NCI-H187 (cell line): ENCODE data around the gene AP3B1.
"Not testable (repeated sequence)": the region's sequence is repeated elsewhere in the genome, so short reads cannot be mapped to it uniquely, and the experiment has no call there.

Experiments used
- DNase-seq, 2 experiments: peaks; one replicate each; lab custom pipeline; 2025; lab: John Stamatoyannopoulos, UW

The AP3B1 gene

GRCh38 chr5:78242001-78242400, 52.5 kb downstream of the AP3B1 start:
- no peak for DNase-seq

DNA sequence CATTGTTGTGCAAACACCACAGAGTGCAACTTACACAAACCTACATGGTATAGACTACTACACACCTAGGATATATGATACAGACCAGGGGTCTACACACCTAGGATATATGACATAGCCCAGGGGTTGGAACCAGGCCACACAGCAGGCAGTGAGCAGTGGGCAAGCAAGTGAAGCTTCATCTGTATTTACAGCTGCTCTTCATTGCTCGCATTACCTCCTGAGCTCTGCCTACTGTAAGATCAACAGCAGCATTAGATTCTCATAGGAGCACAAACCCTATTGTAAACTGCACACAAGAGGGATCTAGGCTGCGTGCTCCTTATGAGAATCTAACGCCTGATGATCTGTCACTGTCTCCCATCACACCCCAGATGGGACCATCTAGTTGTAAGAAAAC, 56.6 kb downstream of the AP3B1 start:
- no peak for DNase-seq

DNA sequence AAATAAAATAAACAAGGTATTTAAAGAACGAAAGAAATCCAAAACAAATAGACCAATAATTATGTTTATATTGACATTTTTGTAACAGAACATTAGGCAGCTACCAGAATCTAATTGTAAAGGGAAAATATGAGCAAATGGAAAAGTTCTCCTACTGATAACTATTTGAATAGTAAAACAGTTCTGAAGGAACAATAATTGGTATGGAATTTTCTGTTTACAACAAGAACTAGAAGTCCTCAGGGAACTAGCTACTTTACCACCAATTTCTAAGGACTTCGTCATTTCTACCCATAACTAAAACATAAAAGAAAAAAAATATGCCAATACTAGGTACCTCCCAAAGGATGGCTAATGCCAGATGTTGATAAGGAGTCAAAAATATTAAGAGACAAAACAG, 58.5 kb downstream of the AP3B1 start:
- no peak for DNase-seq

DNA sequence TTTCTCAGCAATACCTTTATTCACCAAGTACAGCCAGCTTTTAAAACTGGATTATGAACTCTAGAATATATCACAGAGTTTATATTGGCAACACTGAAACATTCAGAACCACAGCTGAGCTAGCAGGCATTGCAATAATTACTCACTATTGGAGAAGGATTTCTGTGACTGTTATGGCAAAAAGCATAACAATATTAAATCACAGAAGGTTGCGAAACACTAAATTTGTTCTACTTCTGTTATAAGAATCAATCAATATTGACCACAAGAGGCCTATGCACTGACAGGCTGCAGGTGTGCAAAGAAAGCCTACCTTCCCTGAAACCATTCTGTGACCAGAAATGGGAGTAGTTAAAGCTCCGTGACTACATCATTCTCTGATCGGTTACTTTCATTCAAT, 59.2 kb downstream of the AP3B1 start:
- no peak for DNase-seq

DNA sequence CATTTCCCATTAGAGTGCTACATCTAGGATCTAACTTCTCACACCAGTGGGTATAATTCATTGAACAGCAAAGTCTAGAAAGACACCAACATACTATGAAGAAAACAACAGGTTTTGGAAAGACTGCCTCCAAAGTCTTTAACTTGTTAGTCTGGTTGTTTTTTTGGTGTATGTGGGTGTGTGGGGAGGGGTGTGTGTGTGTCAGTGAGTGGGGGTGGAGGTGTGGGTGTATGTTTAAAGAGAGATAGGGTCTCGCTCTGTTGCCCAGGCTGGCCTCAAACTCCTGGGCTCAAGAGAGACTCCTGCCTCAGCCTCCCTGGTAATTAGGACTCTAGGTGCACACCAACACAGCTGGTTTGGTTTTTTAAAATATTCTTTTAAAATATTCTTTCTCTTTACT, 59.7 kb downstream of the AP3B1 start:
- no peak for DNase-seq

GRCh38 chr5:78232163-78232562, 62.3 kb downstream of the AP3B1 start:
- DNase-seq = no peak

DNA sequence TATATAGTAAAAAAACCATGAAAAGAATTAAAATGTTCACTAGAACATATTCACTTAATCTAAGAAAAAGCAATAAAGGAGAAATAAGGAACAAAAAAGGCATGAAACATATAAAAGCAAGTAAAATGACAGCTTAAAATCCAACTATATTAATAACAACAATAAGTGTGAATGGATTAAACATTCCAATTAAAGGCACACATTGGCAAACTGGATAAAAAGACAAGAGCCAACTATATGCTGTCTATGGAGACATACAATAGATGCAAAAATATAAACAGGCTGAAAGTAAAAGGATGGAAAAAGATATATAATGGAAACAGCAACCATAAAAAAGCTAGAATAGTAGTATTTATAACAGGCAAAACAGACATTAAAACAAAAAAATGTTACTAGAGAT, 70.1 kb downstream of the AP3B1 start:
- no peak for DNase-seq

- DNase-seq = no peak
Observed at GRCh38 chr5:78221964-78222451, 72.5 kb downstream of the AP3B1 start.

DNA sequence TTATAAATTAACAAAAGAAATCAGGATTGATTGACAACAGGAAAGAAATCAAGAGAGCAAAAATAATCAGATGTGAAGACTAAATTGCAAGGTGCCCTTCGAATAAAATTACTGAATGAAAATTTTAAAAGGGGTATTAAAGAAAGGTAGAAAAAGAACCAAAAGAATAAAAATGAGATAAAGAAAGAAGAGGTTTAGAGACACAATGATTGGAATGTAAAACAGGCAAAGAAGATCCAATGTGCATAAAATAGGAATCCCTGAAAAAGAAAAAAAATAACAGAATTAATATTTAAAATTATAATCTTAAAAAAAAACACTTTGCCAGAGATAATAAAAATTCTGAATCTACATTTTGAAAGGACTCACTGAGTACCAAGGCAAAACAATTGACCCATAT, 73.0 kb downstream of the AP3B1 start:
- no peak for DNase-seq

GRCh38 chr5:78215972-78216371, 78.5 kb downstream of the AP3B1 start:
- DNase-seq = no peak

DNA sequence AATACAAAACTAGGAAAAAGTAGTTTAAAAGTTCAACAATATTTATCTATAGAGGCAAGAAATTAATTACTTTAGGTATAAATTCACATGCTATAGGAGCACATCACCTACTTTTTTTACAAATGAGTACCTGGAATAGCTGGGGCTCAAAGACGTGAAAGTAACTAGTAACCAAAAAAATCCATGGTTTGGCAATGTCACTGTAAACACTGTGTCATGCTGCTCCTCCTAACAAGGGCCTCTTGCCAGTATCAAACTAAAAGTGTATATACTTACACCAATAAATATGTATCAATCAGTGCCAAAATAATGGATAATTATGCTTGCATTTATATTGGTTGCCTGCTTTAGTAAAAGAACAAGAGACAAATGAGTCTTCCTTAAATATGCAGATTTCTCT, 78.9 kb downstream of the AP3B1 start:
- no peak for DNase-seq

GRCh38 chr5:78213799-78214198, 80.7 kb downstream of the AP3B1 start:
- DNase-seq = no peak

DNA sequence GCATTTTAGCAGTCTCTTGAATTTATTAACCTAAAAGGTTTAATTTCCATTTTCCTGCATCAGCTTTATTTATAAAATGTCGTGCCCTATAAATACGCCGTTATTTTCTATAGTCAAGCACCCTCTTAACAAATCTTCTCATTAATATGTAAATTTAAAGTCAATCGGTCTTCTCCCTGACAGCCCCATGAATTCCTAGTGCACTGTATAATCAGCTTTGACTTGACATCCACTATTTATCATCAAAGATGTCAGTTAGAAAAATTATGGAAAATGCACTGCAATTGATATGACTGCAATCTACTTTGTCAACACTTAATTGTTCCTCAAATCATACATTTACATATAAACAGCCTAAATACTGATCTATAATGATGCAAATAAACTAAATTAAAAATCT, 83.4 kb downstream of the AP3B1 start:
- DNase-seq = no peak

GRCh38 chr5:78204241-78204640, 90.3 kb downstream of the AP3B1 start:
- no peak for DNase-seq

DNA sequence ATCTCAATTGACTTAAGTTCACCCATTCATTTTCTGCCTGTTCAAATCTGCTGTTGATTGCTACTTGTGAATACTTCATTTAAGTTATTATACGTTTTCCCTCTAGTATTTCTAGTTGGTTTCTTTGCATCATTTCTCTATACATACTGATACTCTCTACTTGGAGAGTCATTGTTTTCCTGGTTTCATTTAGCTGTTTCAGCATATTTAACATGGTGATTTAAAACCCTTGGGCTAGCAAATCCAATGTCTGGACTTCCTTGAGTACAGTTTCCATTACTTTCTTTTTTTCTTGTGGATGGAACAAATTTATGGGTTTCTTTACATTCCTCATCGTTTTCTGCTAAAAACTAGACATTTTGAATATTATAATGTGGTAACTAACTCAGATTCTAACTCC, 90.7 kb downstream of the AP3B1 start:
- no peak for DNase-seq

GRCh38 chr5:78190402-78190801, 104.1 kb downstream of the AP3B1 start:
- DNase-seq = no peak

DNA sequence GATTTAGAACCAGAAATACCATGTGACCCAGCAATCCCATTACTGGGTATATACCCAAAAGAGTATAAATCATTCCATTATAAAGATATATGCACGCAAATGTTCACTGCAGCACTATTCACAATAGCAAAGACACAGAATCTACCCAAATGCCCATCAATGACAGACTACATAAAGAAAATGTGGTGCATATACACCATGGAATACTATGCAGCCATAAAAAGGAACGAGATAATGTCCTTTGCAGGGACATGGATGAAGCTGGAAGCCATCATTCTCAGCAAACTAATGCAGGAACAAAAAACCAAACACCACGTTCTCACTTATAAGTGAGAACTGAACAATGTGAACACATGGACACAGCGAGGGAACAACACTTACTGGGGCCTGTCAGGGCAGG, 105.8 kb downstream of the AP3B1 start:
- not testable (repeated sequence) for DNase-seq

DNA sequence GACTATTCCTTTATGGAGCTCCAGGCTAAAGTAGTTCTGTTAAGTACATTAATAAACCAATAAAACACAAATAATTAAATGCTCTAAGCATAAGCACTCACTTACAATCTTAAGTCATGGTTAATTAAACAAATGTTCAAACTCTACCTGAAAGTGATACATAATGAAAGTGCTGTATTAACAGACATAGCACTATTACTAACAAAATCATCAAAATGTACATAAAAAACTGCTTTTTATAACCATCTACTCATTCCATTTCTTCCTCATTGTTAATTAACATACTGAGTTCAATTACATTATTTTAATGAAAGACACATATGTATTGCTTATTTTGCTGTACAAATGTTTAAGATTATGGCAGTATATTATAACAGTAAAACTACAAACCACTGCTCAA, 107.3 kb downstream of the AP3B1 start:
- DNase-seq = no peak

DNA sequence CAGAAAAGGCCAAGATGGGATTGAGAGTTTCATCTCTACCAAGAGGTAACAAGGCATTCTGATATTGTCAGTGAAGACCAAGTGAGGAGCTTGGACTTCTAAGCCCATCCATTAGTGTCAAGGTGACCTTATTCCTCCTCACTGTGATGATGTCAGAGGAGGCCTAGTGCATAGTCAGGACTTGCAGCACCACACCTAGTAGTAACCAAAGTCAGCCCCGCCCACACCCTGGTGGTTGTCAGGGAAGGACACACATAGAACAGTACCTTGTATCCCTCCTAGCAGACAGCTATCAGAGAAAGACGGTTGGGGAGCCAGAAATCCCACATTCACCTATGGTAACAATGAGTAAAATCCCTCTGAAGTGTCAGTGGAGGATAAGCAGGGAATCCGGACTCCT, 111.7 kb downstream of the AP3B1 start:
- DNase-seq = no peak

DNA sequence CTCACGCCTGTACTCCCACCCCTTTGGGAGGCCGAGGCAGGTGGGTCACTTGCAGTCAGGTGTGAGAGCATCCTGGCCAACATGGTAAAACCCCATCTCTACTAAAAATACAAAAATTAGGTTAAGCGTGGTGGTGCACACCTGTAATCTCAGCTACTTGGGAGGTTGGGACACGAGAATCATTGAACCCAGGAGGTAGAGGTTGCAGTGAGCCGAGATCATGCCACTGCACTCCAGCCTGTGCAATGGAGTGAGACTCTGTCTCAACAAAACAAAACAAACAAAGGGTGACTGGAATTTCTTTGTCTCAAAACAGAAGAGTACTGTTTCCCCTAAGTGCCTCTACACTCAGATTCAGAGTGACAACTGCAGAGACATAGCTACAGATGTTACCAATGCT, 116.1 kb downstream of the AP3B1 start:
- DNase-seq = no peak

GRCh38 chr5:78170335-78170734, 124.2 kb downstream of the AP3B1 start:
- not testable (repeated sequence) for DNase-seq

DNA sequence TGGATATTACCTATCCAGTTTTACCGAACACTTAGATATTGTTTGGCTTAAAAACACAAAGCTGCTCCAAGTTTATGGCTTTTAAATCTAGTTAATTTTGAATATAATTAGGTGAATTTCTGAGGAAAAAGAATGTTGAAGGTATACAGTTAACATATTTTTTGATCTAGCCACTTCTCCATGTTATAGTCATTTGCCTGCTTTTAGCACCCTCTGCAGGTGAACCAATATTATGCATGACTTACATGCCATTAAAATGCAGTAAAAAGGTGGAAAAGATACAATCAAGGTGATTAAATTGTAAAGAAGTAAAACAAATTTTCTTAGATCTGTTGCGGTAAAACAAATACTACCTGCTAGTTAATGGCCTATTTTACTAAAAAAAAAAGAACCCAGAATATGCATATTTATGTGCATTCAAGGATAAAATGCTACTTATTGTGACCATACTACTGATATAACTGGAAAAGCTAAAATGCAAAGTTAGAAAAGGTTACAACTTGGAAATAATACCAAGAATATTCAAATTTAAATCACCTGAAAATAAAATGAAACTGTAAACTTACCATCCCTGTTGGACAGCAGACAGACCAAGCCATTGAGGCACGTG, 132.1 kb downstream of the AP3B1 start:
- peak; percentile 18 to 27 for DNase-seq

DNA sequence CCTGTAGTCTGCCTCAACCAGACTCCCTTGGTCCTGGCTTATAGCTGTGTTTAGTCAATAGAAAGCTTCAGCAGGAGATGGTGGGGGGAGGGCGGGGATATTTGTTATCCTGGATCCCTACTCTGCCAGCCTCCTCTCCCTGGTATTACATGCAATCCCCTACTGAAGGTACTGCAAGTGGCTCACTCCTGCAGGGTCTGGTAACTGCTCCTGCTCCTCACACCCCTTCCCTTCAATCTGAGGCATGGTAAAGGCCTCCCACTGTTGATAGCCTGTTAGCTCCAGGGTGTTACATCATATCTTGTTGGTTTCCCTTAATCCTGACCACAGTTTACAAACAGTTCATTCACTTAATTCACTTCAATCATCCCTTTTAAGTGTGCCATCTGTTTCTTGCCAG, 137.5 kb downstream of the AP3B1 start:
- no peak for DNase-seq

- no peak for DNase-seq
Observed at GRCh38 chr5:78151594-78152271, 142.8 kb downstream of the AP3B1 start.
